Hepatocyte (in vitro differentiated cells): ENCODE results near the gene RNF25.

Experiments
- EZH2phosphoT487 ChIP-seq: fragments of 200-600 bp; sonication (generic); IDR thresholded peaks from one replicate; pipeline ENCODE4 v1.6.1; 2018; ENCODE audit warnings: antibody characterized with exemption, mild to moderate bottlenecking, low read depth, moderate library complexity; ENCODE audit not compliant: unreplicated experiment, severe bottlenecking
- TF ChIP-seq, protein P1 (sequence below): fragments of 200-600 bp; sonication (generic); IDR thresholded peaks from 2 replicates; pipeline ENCODE4 v1.5.1; 2016; ENCODE audit warnings: antibody characterized with exemption, mild to moderate bottlenecking; ENCODE audit not compliant: poor library complexity

DNA sequence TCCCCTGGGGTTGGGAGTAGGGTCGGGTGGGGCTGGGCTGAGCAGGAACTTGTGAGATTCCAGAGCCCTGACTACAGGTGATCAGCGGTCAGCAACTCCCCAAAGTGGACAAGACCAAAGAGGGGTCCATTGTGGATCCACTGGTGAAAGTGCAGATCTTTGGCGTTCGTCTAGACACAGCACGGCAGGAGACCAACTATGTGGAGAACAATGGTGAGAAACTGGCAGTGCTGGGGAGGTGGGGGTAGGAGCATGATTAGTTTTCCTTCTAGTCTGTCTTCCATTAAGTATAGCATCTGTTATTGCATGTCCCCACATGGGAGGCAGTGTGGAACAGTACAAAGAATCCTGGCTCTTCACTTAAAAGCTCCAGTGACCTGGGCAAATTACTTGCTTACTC lies 36.1 kb downstream of the RNF25 start:
- TF ChIP-seq, protein P1, sequence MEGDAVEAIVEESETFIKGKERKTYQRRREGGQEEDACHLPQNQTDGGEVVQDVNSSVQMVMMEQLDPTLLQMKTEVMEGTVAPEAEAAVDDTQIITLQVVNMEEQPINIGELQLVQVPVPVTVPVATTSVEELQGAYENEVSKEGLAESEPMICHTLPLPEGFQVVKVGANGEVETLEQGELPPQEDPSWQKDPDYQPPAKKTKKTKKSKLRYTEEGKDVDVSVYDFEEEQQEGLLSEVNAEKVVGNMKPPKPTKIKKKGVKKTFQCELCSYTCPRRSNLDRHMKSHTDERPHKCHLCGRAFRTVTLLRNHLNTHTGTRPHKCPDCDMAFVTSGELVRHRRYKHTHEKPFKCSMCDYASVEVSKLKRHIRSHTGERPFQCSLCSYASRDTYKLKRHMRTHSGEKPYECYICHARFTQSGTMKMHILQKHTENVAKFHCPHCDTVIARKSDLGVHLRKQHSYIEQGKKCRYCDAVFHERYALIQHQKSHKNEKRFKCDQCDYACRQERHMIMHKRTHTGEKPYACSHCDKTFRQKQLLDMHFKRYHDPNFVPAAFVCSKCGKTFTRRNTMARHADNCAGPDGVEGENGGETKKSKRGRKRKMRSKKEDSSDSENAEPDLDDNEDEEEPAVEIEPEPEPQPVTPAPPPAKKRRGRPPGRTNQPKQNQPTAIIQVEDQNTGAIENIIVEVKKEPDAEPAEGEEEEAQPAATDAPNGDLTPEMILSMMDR = no peak
- TF ChIP-seq EZH2phosphoT487 = no peak
